ENCODE data around the gene CAP1. TPM values are rescaled to one million over a fixed set of nuclear protein-coding genes. Genes with fewer than 3 reads are reported as not detected.

The CAP1 gene
- polyA plus RNA-seq, 3 donors, result 400 to 941 (median 876) TPM

DNA sequence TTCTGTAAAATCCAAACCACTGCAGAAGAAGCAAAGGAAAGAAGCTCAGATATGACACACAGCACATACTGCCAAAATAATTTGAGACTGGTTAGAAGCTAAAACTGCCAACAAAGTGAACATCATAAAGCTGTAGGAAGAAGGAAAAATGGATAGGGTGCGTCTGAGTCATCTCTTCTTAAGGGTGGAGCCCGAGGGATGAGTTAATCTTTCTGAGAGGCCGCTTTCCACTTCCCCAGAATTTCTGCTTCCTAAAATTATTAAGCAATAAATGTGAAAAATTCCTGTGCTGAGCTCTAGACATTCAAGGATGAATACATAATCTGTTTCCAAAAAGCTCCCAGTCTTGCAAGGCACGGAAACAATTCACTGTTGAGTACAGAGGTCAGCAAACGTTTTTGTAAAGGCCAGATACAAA lies 36.4 kb downstream of the CAP1 start:
- Histone ChIP-seq H3K27me3 (ENCODE audit: control insufficient read depth in 2 of 2, insufficient read depth in 2 of 2, low read length in 2 of 2) (no peaks in the 10 kb centered on the region), H3K9me3 (replicated peaks in 1 of 2; ENCODE audit: control insufficient read depth in 1 of 2, insufficient read depth in 1 of 2, low read length in 2 of 2) (no peaks in the 10 kb centered on the region), H4K20me1 (ENCODE audit: insufficient read depth, low read length) (peaks cover 33% of the 10 kb centered on the region), H3K4me1 (ENCODE audit: control insufficient read depth in 1 of 2, insufficient read depth in 2 of 2, low read length in 2 of 2) (peaks cover 94 to 99% of the 10 kb centered on the region in 2 donors), H3K27ac (ENCODE audit: low read depth in 1 of 2, low read length in 2 of 2) (peak overlapping the region; percentile 37 to 79), H3K79me2 (ENCODE audit: insufficient read depth, low read length) (peaks cover 42% of the 10 kb centered on the region), H2AFZ (ENCODE audit: insufficient read depth, low read depth, low read length, poor library complexity, severe bottlenecking) (no peak overlapping the region), H3K36me3 (replicated peaks in 1 of 2; ENCODE audit: control insufficient read depth in 1 of 2, insufficient read depth in 2 of 2, low read length in 2 of 2) (peaks cover 42 to 58% of the 10 kb centered on the region in 2 donors), H3K9ac (ENCODE audit: insufficient read depth, low read length, poor library complexity, severe bottlenecking) (no peak overlapping the region), H3K4me3 (replicated peaks in 1 of 3; ENCODE audit: low read depth in 2 of 3, low read length in 3 of 3) (peak overlapping the region in 1 of 3 experiments; percentile 49), H3K4me2 (replicated peaks; ENCODE audit: extremely low read depth, low read length, poor library complexity, severe bottlenecking) (peak overlapping the region; percentile 53)
- no peaks in the 10 kb centered on the region for H3K9me3 Mint-ChIP-seq
- H3K27ac Mint-ChIP-seq, result peak overlapping the region; percentile 58 to 90 (median 82)
- no CpG with 5 or more reads among the region's 5 CpGs for WGBS (ENCODE audit: insufficient coverage)
- peak overlapping the region in 1 of 2 donors; percentile 71 for H3K4me3 Mint-ChIP-seq
- TF ChIP-seq, protein P1, sequence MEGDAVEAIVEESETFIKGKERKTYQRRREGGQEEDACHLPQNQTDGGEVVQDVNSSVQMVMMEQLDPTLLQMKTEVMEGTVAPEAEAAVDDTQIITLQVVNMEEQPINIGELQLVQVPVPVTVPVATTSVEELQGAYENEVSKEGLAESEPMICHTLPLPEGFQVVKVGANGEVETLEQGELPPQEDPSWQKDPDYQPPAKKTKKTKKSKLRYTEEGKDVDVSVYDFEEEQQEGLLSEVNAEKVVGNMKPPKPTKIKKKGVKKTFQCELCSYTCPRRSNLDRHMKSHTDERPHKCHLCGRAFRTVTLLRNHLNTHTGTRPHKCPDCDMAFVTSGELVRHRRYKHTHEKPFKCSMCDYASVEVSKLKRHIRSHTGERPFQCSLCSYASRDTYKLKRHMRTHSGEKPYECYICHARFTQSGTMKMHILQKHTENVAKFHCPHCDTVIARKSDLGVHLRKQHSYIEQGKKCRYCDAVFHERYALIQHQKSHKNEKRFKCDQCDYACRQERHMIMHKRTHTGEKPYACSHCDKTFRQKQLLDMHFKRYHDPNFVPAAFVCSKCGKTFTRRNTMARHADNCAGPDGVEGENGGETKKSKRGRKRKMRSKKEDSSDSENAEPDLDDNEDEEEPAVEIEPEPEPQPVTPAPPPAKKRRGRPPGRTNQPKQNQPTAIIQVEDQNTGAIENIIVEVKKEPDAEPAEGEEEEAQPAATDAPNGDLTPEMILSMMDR (IDR thresholded peaks at IDR 0.05), result no peak
- H3K27me3 Mint-ChIP-seq (ENCODE audit: low read depth in 3 of 3), result peaks cover 0 to 8% (median 2%) of the 10 kb centered on the region in 3 donors
- intact Hi-C loops (cut with micrococcal nuclease), result loop anchor here in 1 of 2 donors (2.0 to 5.0 kb wide), 2 partner anchors 16 to 35 kb away; partner anchors contain the start of gene CAP1
- peaks cover 92% of the 10 kb centered on the region for H3K4me1 Mint-ChIP-seq
- peaks cover 39 to 78% of the 10 kb centered on the region in 2 donors for H3K36me3 Mint-ChIP-seq
- peak; percentile 30 to 82 (median 79) for DNase-seq

DNA sequence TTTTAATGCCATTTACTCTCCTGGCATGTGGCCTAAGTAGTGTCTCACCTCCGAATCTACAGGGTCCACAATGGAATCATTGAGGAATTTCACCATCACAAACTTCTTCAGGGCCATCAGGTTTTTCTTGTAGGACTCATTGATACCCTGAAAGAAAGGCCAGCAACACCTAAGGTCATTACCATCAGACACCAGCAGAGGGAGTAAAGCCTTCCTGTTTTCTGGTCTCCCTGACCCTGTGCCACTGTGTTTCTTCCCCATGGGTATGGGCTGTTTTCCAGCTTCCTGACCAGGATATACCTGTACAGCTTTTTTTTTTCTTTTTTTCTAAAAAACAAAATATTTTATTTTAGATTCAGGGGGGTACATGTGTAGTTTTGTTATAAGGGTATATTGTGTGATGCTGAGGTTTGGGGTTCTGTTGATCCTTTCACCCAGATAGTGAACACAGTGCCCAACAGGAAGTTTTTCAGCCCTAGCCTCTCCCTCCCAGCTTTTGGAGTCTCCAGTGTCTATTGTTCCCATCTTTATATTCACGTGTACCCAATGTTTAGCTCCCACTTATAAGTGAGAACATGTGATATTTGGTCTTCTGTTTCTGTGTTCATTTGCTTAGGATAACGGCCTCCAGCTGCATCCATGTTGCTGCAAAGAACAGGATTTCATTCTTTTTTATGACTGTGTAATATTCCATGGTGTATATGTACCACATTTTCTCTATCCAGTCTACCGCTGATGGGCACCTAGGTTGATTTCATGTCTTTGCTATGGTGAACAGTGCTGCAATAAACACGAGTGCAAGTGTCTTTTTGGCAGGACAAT lies 38.2 kb downstream of the CAP1 start:
- Histone ChIP-seq H3K27ac (ENCODE audit: low read depth in 1 of 2, low read length in 2 of 2) (peak overlapping the region in 1 of 2 donors; percentile 63), H3K36me3 (replicated peaks in 1 of 2; ENCODE audit: control insufficient read depth in 1 of 2, insufficient read depth in 2 of 2, low read length in 2 of 2) (peaks cover 24 to 52% of the 10 kb centered on the region in 2 donors), H3K79me2 (ENCODE audit: insufficient read depth, low read length) (peaks cover 41% of the 10 kb centered on the region), H3K9me3 (replicated peaks in 1 of 2; ENCODE audit: control insufficient read depth in 1 of 2, insufficient read depth in 1 of 2, low read length in 2 of 2) (no peaks in the 10 kb centered on the region), H3K4me3 (replicated peaks in 1 of 3; ENCODE audit: low read depth in 2 of 3, low read length in 3 of 3) (no peak overlapping the region), H3K4me2 (replicated peaks; ENCODE audit: extremely low read depth, low read length, poor library complexity, severe bottlenecking) (no peak overlapping the region), H2AFZ (ENCODE audit: insufficient read depth, low read depth, low read length, poor library complexity, severe bottlenecking) (no peak overlapping the region), H3K4me1 (ENCODE audit: control insufficient read depth in 1 of 2, insufficient read depth in 2 of 2, low read length in 2 of 2) (peaks cover 95 to 98% of the 10 kb centered on the region in 2 donors), H3K9ac (ENCODE audit: insufficient read depth, low read length, poor library complexity, severe bottlenecking) (no peak overlapping the region), H3K27me3 (ENCODE audit: control insufficient read depth in 2 of 2, insufficient read depth in 2 of 2, low read length in 2 of 2) (no peaks in the 10 kb centered on the region), H4K20me1 (ENCODE audit: insufficient read depth, low read length) (peaks cover 19% of the 10 kb centered on the region)
- H3K9me3 Mint-ChIP-seq, result no peaks in the 10 kb centered on the region
- TF ChIP-seq, protein P1 (IDR thresholded peaks at IDR 0.05), result peak; percentile 96
- peaks cover 89% of the 10 kb centered on the region for H3K4me1 Mint-ChIP-seq
- H3K27ac Mint-ChIP-seq, result peak overlapping the region in 4 of 7 donors; percentile 28 to 86 (median 63)
- H3K27me3 Mint-ChIP-seq (ENCODE audit: low read depth in 3 of 3), result peaks cover 0 to 9% (median 2%) of the 10 kb centered on the region in 3 donors
- 93% methylated on average over 2 of the region's 5 CpGs for WGBS (ENCODE audit: insufficient coverage)
- H3K36me3 Mint-ChIP-seq, result peaks cover 31 to 74% of the 10 kb centered on the region in 2 donors
- peak; percentile 42 to 77 (median 69) for DNase-seq
- intact Hi-C loops (cut with micrococcal nuclease), result loop anchor here in 1 of 2 donors (5.0 kb wide), 1 partner anchor 36 kb away; the partner anchor contains the start of gene CAP1
- H3K4me3 Mint-ChIP-seq, result no peak overlapping the region

Measured in CD14-positive monocyte (primary cell).